B cell (primary cell): ENCODE results near the gene NFAM1. TPM values are rescaled to one million over a fixed set of nuclear protein-coding genes. Genes with fewer than 3 reads are reported as not detected.

Source experiments
- ATAC-seq: fragments of 200-7000 bp; cut with Tn5 transposase; one replicate; pipeline ENCODE4 v1.10.0; 2021; ENCODE audit warnings: low read depth, mild to moderate bottlenecking, moderate number of reproducible peaks, moderate library complexity
- CTCF ChIA-PET: fragments of 350-600 bp; sonication (Branson Sonifier 250); formaldehyde crosslinking; loops from one replicate; lab custom pipeline; 2021; ENCODE audit warnings: antibody characterized with exemption, inconsistent platforms; lab: Charles Lee
- POLR2A ChIA-PET: fragments of 350-600 bp; sonication (Branson Sonifier 250); formaldehyde crosslinking; loops from one replicate; lab custom pipeline; 2021; ENCODE audit warnings: antibody characterized with exemption; lab: Charles Lee
- DNase-seq: peaks from one replicate; pipeline ENCODE4 v3.0.0; 2013
- H2AFZ ChIP-seq: 2 replicates; pipeline ENCODE4 v1.6.1; 2012; ENCODE audit warnings: mild to moderate bottlenecking, low read depth, low read length; ENCODE audit not compliant: insufficient read depth, poor library complexity, severe bottlenecking
- H3K27ac ChIP-seq, 2 donors: 1 replicate in 1 of 2; 2 replicates in 1 of 2; pipeline ENCODE4 v1.5.1; 2012 to 2013; ENCODE audit warnings: low read length in 2 of 2, mild to moderate bottlenecking in 2 of 2, moderate library complexity in 1 of 2
- H3K27me3 ChIP-seq, 4 experiments: fragments of 200-600 bp in 1 of 4; sonication (generic) in 1 of 4; replicated peaks in 1 of 4; 1 replicate in 2 of 4; 2 replicates in 2 of 4; pipeline versions ENCODE4 v1.6.1 to v1.7.0; 2013 to 2016; ENCODE audit warnings: low read length in 3 of 4, mild to moderate bottlenecking in 2 of 4, mixed read lengths in 1 of 4, moderate library complexity in 1 of 4; ENCODE audit not compliant: insufficient read depth in 4 of 4, control insufficient read depth in 3 of 4; ENCODE audit errors: control extremely low read depth in 1 of 4
- H3K36me3 ChIP-seq, 2 experiments: replicated peaks in 1 of 2; 1 replicate in 1 of 2; 2 replicates in 1 of 2; pipeline versions ENCODE4 v1.6.1 to v1.7.1; 2013; ENCODE audit warnings: low read length in 1 of 2; ENCODE audit not compliant: insufficient read depth in 2 of 2, control insufficient read depth in 1 of 2; ENCODE audit errors: control extremely low read depth in 1 of 2, extremely low read depth in 1 of 2
- H3K4me1 ChIP-seq, 2 donors: fragments of 200-600 bp in 1 of 2; sonication (generic) in 1 of 2; 1 replicate in 1 of 2; 2 replicates in 1 of 2; pipeline versions ENCODE4 v1.5.1 to v1.6.1; 2013 to 2017; ENCODE audit warnings: low read length in 2 of 2; ENCODE audit not compliant: control insufficient read depth in 2 of 2, insufficient read depth in 2 of 2
- H3K4me2 ChIP-seq: replicated peaks from 2 replicates; pipeline ENCODE3; 2012; ENCODE audit warnings: mild to moderate bottlenecking, low read depth, low read length; ENCODE audit not compliant: poor library complexity, severe bottlenecking
- H3K4me3 ChIP-seq, 5 experiments: fragments of 200-600 bp in 1 of 5; sonication (generic) in 1 of 5; 1 replicate in 3 of 5; 2 replicates in 2 of 5; pipeline versions ENCODE4 v1.5.1 to v1.7.0; 2011 to 2016; ENCODE audit warnings: low read length in 4 of 5, mild to moderate bottlenecking in 4 of 5, low read depth in 2 of 5, control low read depth in 1 of 5, moderate library complexity in 1 of 5; ENCODE audit not compliant: insufficient read depth in 1 of 5; ENCODE audit errors: control extremely low read depth in 1 of 5, extremely low read depth in 1 of 5
- H3K79me2 ChIP-seq: fragments of 200-600 bp; sonication (generic); one replicate; pipeline ENCODE4 v1.6.0; 2016; ENCODE audit warnings: low read length; ENCODE audit not compliant: control insufficient read depth, insufficient read depth
- H3K9ac ChIP-seq: fragments of 200-600 bp; sonication (generic); 2 replicates; pipeline ENCODE4 v1.6.1; 2017; ENCODE audit warnings: mild to moderate bottlenecking, low read length, moderate library complexity
- H3K9me3 ChIP-seq, 3 donors: one replicate each; pipeline versions ENCODE4 v1.6.1 to v1.7.1; 2013; ENCODE audit warnings: low read length in 2 of 3; ENCODE audit not compliant: control insufficient read depth in 2 of 3, insufficient read depth in 1 of 3; ENCODE audit errors: control extremely low read depth in 1 of 3
- H4K20me1 ChIP-seq: 2 replicates; pipeline ENCODE4 v1.6.0; 2012; ENCODE audit warnings: mild to moderate bottlenecking, low read length; ENCODE audit not compliant: insufficient read depth, control insufficient read depth, poor library complexity, severe bottlenecking
- H3K27ac Mint-ChIP-seq: one replicate; pipeline ENCODE4 v1.8.0; 2021; ENCODE audit warnings: mixed read lengths
- H3K27me3 Mint-ChIP-seq: one replicate; pipeline ENCODE4 v1.8.0; 2021; ENCODE audit warnings: mixed read lengths
- H3K4me1 Mint-ChIP-seq: one replicate; pipeline ENCODE4 v1.8.0; 2021; ENCODE audit warnings: mixed read lengths
- H3K4me3 Mint-ChIP-seq: one replicate; pipeline ENCODE4 v1.8.0; 2021; ENCODE audit warnings: mixed read lengths
- H3K9me3 Mint-ChIP-seq: one replicate; pipeline ENCODE4 v1.8.0; 2022; ENCODE audit warnings: mixed read lengths; ENCODE audit not compliant: insufficient read depth
- CTCF ChIP-seq: fragments of 200-600 bp; IDR thresholded peaks from one replicate; pipeline ENCODE4 v1.8.0; 2022; ENCODE audit warnings: antibody characterized with exemption, mild to moderate bottlenecking
- EZH2 ChIP-seq: IDR thresholded peaks from 2 replicates; pipeline ENCODE4 v1.6.1; 2012; ENCODE audit warnings: borderline replicate concordance, low read depth, mild to moderate bottlenecking, moderate library complexity, low read length; ENCODE audit not compliant: insufficient read depth, poor library complexity, severe bottlenecking
- WGBS: methylation state at CpG from one replicate; pipeline ENCODE4 v1.1.5; 2013; ENCODE audit warnings: missing lambda C conversion rate; ENCODE audit not compliant: insufficient coverage; 5-methylcytosine and 5-hydroxymethylcytosine counted together
- intact Hi-C: fragments of 100-400 bp; cut with micrococcal nuclease; formaldehyde crosslinking; loops from one replicate; pipeline ENCODE4 v1.10.0; 2022
- polyA plus RNA-seq: library from polyadenylated mRNA; depleted of rRNA; stranded (reverse); fragments of >200 nt; gene quantifications from 2 replicates; pipeline ENCODE4 v1.2.3, GENCODE V29; 2012
- total RNA-seq, 2 donors: library from RNA; stranded (reverse); fragments of 120-200 nt in 1 of 2; gene quantifications; 1 replicate in 1 of 2; 2 replicates in 1 of 2; pipeline versions ENCODE4 v1.2.3 to v1.2.4, GENCODE V29; 2013 to 2022

The NFAM1 gene
- total and polyA plus RNA-seq, 2 donors (not counting 1 experiment from before 2014, with no cell fraction given) = 0.27 to 0.52 TPM

GRCh38 chr22:42344361-42344905 lies 87.8 kb downstream of the NFAM1 start:
- Histone ChIP-seq H3K79me2 (no peaks in the 10 kb centered on the region), H3K36me3 (no peaks in the 10 kb centered on the region), H3K4me1 (peaks cover 4 to 12% of the 10 kb centered on the region in 2 donors), H3K4me2 (no peak overlapping the region), H3K4me3 (no peak overlapping the region), H2AFZ (no peak overlapping the region), H4K20me1 (no peaks in the 10 kb centered on the region), H3K27me3 (peaks cover 0 to 59% (median 27%) of the 10 kb centered on the region in 4 experiments), H3K9me3 (no peaks in the 10 kb centered on the region), H3K9ac (no peak overlapping the region), H3K27ac (no peak overlapping the region)
- no peak overlapping the region for H3K27ac Mint-ChIP-seq
- WGBS = 78% methylated on average over 31 of the region's 31 CpGs
- DNase-seq (no peak), ATAC-seq (no peak)
- H3K27me3 Mint-ChIP-seq = peaks cover 33% of the 10 kb centered on the region
- ChIA-PET POLR2A (no interaction called here), CTCF (no interaction called here)
- intact Hi-C loops = no loop called here
- peak overlapping the region; percentile 34 for H3K4me3 Mint-ChIP-seq
- no peak for TF ChIP-seq CTCF
- H3K9me3 Mint-ChIP-seq = no peaks in the 10 kb centered on the region
- peaks cover 10% of the 10 kb centered on the region for H3K4me1 Mint-ChIP-seq

- WGBS = 3% methylated on average over 58 of the region's 97 CpGs
- DNase-seq (no peak), ATAC-seq (peak; percentile 57)
- TF ChIP-seq EZH2 (no peak), CTCF (no peak)
- H3K27me3 ChIP-seq = peaks cover 0 to 59% (median 28%) of the 10 kb centered on the region in 4 experiments
- intact Hi-C loops = no loop called here
- no peak overlapping the region for H3K4me3 ChIP-seq
- no peaks in the 10 kb centered on the region for H3K79me2 ChIP-seq
- H3K4me3 Mint-ChIP-seq = no peak overlapping the region
- no peaks in the 10 kb centered on the region for H4K20me1 ChIP-seq
- peak overlapping the region; percentile 55 for H3K4me2 ChIP-seq
- H3K4me1 ChIP-seq = peaks cover 4 to 12% of the 10 kb centered on the region in 2 donors
- no peaks in the 10 kb centered on the region for H3K9me3 ChIP-seq
- CTCF ChIA-PET = no interaction called here
- H2AFZ ChIP-seq = no peak overlapping the region
- H3K4me1 Mint-ChIP-seq = peaks cover 10% of the 10 kb centered on the region
- H3K36me3 ChIP-seq = no peaks in the 10 kb centered on the region
- POLR2A ChIA-PET = no interaction called here
- H3K9ac ChIP-seq = no peak overlapping the region
- H3K27ac Mint-ChIP-seq = no peak overlapping the region
- no peaks in the 10 kb centered on the region for H3K9me3 Mint-ChIP-seq
- no peak overlapping the region for H3K27ac ChIP-seq
- peaks cover 39% of the 10 kb centered on the region for H3K27me3 Mint-ChIP-seq
Observed at GRCh38 chr22:42343531-42344081, 88.6 kb downstream of the NFAM1 start.
